CD4-positive, alpha-beta T cell treated with Interleukin-4 for 1 hour (primary cell): ENCODE measurements around the gene CDX2.

ENCODE experiments used
- DNase-seq, 2 donors: peaks; one replicate each; pipeline ENCODE4 v3.0.0-alpha.2; 2020 to 2022

CDX2 gene

DNA sequence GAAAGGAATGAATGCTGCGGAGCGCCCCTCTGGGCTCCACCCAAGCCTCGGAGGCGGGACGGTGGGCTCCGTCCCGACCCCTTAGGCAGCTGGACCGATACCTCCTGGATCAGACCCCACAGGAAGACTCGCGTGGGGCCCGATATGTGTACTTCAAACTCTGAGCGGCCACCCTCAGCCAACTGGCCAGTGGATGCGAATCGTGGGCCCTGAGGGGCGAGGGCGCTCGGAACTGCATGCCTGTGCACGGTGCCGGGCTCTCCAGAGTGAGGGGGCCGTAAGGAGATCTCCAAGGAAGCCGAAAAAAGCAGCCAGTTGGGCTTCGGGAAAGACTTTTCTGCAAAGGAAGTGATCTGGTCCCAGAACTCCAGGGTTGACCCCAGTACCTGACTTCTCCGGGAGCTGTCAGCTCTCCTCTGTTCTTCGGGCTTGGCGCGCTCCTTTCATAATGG, 40.7 kb downstream of the CDX2 start:
- DNase-seq: no peak

GRCh38 chr13:27927444-27928352, 41.4 kb downstream of the CDX2 start:
- no peak for DNase-seq

DNA sequence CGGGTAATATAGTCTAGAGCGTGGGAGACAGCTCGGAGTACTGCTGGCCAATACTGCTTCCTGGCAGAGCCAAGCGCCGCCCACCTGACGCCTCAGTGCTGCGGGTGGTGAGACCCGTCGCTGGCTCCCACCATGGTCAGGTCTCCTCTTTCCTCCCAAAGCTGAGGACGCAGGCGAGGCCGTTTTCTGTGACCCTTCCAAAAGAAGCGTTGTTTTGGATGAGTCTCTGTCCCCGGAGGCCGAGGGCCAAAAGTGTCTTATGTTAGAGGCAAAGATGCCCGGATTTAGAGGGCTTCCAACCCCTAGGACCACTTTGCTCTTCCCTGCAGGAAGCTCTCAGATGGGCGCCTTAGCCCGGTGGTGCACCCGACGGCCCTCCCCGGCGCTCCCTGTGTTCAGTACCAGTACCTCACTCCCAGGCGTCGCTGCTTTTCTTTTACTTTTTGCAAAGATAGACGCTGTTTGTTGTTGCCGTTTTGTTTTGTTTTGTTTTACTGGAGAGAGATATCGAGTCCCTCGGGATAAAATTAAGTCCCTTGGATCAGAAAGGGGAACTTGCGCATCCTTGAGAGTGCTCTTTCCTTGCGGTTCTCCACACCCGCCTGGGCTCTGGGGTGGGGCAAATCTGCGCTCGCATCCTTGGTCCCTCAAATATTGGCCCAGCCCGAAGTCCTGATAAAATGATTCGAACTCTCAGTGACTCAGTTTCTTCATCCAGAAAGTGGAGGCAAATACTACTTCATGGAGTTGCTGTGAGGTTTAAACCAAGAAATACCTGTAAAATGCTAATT, 42.3 kb downstream of the CDX2 start:
- DNase-seq: no peak

DNA sequence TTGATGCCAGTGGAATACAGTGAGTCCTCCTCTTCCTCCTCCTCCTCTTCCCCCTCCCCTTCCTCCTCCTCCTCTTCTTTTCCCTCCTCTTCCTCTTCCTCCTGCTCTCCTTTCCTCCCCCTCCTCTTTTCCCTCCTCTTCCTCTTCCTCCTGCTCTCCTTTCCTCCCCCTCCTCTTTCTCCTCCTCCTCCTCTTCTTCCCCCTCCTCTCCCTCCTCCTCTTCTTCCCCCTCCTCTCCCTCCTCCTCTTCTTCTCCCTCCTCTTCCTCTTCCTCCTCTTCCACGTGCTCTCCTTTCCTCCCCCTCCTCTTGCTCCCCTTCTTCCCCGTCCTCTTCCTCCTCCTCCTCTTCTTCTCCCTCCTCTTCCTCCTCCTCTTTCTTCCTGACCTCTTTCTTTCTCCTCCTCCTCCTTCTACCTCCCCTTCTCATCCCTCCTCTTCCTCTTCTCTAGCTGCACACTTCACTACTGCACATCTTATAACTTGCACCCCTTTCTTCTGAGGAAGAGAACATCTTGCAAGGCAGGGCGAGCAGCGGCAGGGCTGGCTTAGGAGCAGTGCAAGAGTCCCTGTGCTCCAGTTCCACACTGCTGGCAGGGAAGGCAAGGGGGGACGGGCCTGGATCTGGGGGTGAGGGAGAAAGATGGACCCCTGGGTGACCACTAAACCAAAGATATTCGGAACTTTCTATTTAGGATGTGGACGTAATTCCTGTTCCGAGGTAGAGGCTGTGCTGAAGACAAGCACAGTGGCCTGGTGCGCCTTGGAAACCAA, 43.7 kb downstream of the CDX2 start:
- no peak for DNase-seq

- no peak for DNase-seq
These were observed 44.5 kb downstream of the CDX2 start for GRCh38 chr13:27924529-27925141.

DNA sequence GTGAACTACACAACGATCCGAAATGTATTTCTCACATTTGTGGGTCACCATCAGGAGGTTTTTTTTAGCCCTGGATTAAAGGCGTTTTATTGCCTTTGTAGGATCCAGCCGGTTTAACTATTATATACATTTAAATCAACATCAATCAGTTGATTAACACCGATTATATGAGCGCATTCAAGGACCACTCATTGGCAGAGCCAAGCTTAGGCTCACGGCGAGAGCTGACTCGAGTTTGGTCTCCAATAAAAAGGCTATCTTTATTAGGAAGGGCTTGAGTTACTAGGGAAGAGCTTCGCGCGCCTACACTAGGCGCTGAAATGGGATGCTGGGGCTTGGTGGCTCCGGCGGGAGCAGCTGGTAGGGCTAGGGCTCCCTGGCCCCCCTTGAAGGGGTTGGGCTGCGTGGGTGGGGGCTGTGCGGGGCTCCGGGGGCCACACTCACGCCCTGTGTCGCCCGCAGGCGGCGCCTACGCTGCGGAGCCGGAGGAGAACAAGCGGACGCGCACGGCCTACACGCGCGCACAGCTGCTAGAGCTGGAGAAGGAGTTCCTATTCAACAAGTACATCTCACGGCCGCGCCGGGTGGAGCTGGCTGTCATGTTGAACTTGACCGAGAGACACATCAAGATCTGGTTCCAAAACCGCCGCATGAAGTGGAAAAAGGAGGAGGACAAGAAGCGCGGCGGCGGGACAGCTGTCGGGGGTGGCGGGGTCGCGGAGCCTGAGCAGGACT, 45.2 kb downstream of the CDX2 start:
- no peak for DNase-seq

DNA sequence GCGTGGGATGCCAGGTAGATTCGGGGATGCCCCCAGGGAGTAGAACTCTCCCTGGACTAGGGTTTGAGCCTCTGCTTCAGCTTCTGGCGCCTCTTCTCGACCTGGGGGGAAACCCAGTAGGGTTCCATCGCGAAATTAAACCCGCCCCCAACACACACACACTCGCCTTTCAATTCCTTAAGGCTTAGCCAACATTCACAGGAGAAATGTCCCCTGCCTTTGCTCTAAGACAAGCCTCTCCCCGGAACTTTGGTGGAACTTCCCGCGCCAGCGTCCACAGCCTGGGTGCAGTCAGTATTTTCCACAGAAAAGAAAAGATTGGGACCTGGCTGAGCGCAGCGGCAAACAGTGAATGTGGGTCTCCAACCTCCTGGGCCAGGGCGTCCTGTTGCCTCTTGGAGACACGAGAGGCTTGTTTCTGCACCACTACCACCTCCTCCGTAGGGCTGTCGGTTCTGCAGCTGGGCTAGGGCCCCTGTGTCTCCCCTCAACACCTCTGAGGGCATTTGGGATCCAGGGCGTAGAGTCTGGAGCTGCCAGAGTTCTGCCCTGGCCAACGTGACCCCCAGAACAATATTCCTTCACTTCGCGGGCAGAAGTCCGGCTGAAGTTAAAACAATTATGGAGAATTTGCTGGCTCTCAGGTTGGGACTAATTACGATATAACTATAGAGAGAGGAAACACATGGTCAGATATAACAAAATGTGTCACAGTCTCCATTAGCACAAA, 46.1 kb downstream of the CDX2 start:
- DNase-seq: no peak

DNA sequence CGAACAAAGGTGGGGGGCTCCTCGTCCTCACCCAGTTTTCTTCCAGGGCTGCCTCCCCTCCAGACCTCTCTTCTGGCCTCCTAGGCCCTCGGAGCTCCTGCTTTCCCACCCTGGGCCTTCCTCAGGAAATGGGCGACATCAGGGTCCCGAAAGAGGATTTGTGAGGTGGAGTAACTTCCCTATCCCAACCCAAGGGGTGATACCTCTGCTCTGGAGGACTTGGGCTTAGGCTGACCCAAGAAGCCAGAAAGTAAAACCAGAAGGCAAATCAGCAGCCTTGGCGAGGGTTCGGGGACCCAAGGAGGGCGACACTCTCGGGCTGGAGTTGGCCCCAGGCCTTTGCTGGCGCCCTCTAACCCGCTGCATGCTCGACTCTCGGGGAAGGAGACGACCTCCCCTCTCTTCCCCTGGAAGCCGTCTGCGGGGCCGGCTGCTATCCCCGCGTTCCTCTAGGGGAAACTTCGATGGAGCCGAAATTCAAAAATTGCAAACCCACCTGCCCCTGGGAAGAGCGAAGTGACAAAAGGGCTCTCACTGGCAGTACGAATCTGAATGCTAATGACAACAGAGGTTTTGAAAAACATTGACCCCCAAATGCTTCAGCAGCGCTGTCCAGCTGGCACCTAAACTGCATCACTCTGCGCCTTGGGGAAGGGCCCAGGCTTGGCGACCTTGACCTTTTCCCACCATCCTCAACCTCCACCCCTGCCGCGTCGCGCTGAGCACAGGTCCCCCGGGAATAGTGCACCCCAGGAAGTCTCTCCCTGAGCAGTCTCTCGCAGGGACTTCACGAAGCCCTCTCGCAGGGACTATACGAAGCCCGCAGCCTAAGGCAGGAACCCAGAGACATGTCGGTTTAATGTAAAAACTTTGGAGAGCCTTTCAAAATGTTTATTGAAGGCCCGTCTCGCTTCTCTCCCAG, 46.9 kb downstream of the CDX2 start:
- no peak for DNase-seq

- no peak for DNase-seq
These were observed 47.6 kb downstream of the CDX2 start for GRCh38 chr13:27921421-27921960.

GRCh38 chr13:27920677-27921420, 48.3 kb downstream of the CDX2 start:
- no peak for DNase-seq

DNA sequence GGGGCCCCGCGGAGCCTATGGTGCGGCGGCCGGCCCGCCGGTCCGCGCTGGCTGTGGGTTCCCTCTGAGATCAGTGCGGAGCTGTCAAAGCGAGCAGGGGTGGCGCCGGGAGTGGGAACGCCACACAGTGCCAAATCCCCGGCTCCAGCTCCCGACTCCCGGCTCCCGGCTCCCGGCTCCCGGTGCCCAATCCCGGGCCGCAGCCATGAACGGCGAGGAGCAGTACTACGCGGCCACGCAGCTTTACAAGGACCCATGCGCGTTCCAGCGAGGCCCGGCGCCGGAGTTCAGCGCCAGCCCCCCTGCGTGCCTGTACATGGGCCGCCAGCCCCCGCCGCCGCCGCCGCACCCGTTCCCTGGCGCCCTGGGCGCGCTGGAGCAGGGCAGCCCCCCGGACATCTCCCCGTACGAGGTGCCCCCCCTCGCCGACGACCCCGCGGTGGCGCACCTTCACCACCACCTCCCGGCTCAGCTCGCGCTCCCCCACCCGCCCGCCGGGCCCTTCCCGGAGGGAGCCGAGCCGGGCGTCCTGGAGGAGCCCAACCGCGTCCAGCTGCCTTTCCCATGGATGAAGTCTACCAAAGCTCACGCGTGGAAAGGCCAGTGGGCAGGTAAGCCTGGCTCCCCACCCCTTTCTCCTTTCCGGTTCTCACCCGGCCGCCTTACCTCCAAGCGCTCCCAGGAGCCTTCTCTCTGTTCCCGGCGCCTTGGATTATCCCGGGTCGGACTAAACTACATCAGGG, 49.0 kb downstream of the CDX2 start, which contains the start of gene PDX1:
Gene PDX1, plus strand, starts transcription at position 67 of the 743 bp plus-strand sequence. Its CDS starts 139 bp downstream, at position 206.
- no peak for DNase-seq

DNA sequence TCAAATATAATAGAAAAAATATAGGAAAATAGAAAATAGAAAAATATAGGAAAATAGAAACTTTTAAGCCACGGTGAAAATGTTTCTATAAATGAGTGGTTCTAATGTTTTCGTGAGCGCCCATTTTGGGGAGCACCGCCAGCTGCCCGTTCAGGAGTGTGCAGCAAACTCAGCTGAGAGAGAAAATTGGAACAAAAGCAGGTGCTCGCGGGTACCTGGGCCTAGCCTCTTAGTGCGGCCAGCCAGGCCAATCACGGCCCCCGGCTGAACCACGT, 49.5 kb downstream of the CDX2 start:
- DNase-seq: no peak

DNA sequence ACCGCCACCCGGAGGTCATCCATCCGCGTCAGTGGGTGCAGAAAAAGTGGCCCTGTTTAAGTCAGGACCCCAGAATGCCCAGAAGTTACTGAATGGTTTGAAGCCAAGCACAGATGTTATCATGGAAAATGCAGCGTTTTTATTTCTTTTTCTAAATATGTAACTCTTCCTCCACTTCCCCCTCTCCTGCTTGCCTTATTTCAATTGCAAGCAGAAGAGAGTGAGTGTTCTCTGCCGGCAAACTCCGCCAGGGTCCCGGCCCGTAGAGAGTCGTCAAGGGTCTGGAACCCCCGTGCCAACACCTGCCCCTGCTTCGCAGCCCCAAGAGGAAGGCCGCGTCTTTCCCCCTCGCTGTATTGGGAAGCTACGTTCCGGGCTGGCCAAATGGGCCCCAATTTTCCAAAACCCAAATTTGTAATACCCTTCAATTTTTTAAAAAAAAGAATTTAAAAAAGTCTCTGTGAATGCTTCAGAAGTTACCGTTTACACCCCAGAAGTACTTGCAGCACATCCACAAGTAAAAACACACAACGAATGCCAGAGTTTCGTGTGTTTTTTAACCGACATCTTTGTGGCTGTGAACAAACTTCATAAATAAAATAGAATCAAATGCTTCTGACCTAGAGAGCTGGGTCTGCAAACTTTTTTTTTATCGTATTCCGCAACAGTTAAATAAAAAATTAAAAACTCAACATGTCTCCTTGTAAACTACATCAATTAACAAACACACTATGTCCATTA, 50.0 kb downstream of the CDX2 start:
- DNase-seq: no peak

GRCh38 chr13:27918041-27918917, 50.8 kb downstream of the CDX2 start:
- no peak for DNase-seq

DNA sequence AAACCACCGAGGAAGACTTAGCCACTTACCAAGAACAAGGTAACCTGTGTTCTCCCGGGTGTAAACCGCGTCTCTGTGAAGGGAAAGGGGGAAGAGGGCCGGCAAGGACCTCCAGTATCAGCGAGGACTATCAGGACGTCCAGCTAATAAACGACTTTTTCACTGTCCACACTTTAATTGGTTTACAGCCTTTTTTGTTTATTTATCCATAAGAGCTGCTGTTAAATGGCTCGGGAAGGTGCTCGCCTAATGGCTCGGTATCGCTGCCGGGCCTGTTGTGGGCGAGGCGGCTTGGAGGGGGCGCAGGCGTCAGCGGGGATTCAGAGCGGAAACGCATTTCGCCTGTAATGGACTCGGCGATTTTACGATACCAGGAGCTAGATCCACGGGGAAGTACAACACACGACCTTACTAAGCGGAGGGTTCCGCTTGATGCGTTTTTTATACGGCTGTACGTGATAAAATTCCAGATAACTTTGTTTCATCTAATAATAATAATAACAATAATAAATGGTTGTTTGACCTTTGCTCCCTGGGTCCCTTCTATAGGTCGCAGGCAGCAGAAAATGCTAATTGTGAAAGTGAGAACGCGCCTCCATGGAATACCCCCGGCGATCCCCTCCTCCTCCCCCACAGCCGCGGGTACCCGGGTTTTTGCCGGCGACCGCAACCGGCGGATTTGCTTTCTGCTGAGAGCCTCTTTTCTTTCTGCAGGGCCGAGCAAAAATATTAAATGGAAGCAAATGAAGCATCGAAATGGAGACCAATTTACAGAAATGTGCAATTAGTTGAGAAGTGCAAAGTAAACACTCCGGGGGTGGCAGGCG, 51.8 kb downstream of the CDX2 start:
- no peak for DNase-seq
